Posterior vena cava (tissue), 2 donors: Measurements from ENCODE around the gene ERC2. TPM values are rescaled to one million over a fixed set of nuclear protein-coding genes. Genes with fewer than 3 reads are reported as not detected.

Source experiments
- DNase-seq: peaks from one replicate; pipeline ENCODE4 v3.0.0-alpha.2; 2020; ENCODE audit warnings: low spot score
- intact Hi-C, 2 donors: fragments of 100-400 bp; cut with DNase I; formaldehyde crosslinking; loops; one replicate each; pipeline versions ENCODE4 v1.14.1 to v1.14.2; 2022 to 2023
- total RNA-seq, 2 donors: library from RNA; stranded (reverse); fragmentation: NEBNext Ultra II Directional; extraction: Animal tissue kit (Norgen Biotek cat#: 25700); gene quantifications; one replicate each; pipeline ENCODE4 v1.2.1, GENCODE V29; 2021
- donor health status: DM: yes; HTN: yes; CAD: no.
- donor health status: DM: yes; HTN: yes; CAD: no.

Gene ERC2
- total RNA-seq, 2 donors from 2014 or later = 0.14 TPM

GRCh38 chr3:55937301-55937700 is 531.0 kb downstream of the ERC2 start:
- DNase-seq = no peak
- intact Hi-C loops = no loop called here

DNA sequence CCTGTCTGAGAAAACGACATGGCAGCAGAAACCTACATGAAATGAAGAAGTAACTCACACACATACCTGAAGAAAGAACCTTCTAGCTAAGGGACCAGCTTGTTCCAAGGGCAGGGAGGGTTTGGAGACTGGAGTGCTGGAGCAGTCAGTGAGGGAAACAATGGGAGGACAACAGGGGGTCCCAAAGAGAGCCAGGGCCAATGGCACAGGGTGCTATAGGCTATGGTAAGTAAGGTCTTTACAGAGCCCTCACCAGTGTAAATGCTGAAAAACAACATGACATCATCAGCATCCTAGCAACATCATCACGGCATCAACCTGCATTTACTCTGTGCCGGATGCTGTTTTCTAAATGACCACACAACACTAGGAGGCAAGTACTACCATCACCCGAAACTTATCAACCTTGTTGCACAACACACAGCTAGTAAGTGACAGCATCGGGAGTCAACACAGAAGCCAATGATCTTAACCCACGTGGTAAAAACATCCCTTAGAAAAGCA is 531.7 kb downstream of the ERC2 start:
- intact Hi-C loops = no loop called here
- DNase-seq = no peak

GRCh38 chr3:55935241-55935640 is 533.0 kb downstream of the ERC2 start:
- DNase-seq = no peak
- intact Hi-C loops = no loop called here

GRCh38 chr3:55934771-55935170 is 533.5 kb downstream of the ERC2 start:
- intact Hi-C loops = no loop called here
- no peak for DNase-seq

DNA sequence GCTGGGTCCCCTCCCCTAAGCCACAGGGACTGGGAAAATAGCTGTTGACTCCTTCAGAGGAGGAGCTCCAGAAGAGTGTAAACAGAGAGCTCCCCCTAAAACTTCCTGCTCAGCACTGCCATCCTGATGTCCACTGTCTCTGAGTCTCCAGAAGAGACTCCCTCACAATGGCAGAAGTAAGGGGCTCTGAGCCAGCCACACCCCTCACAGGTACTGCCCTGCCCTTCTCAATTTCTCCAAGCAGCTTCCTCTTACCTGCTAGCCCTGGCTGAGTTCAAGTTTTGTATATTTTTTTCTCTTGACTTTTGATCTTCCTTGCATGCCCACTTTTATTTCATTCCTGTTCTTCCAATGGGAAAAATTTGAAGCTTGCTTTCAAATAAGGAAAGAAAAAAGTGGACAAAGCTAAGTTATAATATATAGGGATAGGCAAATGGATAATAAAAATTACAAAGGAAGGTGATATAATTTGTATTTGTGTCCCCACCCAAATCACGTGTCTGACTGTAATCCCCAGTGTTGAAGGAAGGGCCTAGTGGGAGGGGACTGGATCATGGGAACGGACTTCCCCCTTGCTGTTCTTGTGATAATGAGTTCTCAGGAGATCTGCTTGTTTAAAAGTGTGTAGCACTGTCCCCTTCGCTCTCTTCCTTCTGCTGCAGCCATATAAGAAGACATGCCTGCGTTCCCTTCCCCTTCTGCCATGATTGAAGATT is 539.0 kb downstream of the ERC2 start:
- no peak for DNase-seq
- intact Hi-C loops = no loop called here

DNA sequence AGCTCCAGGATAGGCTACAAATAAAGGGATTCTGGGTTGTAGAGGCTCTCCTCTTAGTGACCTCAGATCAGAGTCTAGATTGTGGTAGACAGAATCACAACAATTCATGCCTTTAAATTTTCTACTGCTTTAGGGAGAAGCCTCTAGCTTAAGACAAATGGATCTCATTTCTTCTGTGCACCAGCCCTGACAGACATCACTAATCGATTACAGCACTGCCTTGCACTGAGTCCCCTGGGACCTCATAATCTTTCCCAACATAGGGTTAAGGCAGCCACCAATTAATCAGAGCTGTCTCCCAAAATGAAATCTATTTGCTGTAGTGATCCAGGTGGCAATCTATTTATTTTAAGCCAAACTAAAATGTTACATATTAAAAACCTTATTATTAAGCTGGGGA is 544.6 kb downstream of the ERC2 start:
- intact Hi-C loops = no loop called here
- DNase-seq = no peak

DNA sequence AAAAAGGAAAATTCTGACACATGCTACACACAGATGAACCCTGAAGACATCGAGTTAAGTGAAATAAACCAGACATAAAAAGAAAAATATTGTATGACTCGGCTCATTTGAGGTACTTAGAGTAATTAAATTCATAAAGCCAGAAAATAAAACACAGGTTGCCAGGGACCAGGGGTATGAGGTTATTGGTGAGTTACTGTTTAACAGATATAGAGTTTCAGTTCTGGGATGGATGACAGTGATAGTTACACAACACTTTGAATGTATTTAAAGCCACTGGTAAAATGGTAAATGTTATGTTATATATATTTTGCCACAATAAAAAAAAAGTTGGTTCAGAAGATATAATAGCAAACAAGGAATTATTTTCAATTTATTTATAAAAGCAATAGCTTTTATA is 545.1 kb downstream of the ERC2 start:
- DNase-seq = no peak
- intact Hi-C loops = no loop called here

DNA sequence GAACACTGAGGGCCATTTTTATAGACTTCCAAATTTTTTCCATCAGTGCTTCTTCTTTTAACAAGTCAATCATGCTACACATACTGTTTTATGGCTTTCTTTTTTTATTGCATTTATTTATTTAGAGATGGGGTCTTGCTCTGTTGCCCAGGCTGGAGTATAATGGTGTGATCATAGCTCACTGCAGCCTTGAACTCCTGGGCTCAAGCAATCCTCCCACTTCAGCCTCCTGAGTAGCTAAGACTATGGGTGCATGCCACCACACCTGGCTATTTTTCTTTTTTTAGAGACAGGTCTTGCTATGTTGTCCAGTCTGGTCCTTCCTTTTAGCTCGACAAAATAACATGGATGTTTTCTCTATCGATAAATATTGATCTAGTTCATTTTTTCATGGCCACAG is 555.4 kb downstream of the ERC2 start:
- DNase-seq = no peak
- intact Hi-C loops = no loop called here

GRCh38 chr3:55911266-55911665 is 557.0 kb downstream of the ERC2 start:
- DNase-seq = no peak
- intact Hi-C loops = loop anchor here in 1 of 2 donors (2.0 kb wide), 1 partner anchor 54 kb away; no protein-coding TSS in a partner anchor

DNA sequence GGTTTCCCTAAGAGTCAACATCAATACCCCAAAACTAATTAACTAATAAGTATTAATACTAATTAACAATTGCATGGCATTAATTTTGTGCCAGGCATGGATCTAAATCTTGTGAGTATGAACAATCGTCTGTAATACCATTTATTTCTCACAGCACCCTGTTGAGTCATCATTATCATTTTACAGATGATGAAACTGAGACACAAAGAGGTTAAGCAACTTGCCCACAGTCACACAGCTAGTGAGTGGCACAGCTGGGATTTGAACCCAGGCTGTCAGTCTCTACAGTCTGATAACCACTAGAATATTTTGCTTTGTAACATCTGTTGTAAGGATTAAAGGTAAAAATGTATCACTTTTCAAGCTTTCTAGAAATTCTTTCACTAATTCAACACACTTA is 557.7 kb downstream of the ERC2 start:
- intact Hi-C loops = loop anchor here in 1 of 2 donors (2.0 kb wide), 1 partner anchor 54 kb away; no protein-coding TSS in a partner anchor
- no peak for DNase-seq

GRCh38 chr3:55909373-55909772 is 558.9 kb downstream of the ERC2 start:
- intact Hi-C loops = no loop called here
- no peak for DNase-seq

DNA sequence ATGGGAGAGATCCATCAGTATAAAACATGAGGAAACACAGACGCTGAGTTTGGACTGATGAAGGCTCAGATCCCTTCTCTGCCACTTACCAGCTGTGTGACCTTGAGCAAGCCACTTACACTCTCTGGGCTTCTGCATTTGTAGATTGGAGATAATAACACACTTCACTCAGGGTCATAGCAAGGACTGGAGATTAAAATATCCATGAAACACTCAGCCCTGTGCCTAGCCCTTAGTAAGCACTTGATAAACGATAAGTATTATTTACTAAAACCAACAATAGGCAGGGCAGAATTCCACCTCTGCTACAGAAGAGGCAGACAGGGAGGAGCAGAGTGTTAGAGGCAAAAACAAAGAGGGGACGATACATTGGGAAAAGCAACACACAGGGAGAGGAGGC is 560.7 kb downstream of the ERC2 start:
- intact Hi-C loops = no loop called here
- no peak for DNase-seq

DNA sequence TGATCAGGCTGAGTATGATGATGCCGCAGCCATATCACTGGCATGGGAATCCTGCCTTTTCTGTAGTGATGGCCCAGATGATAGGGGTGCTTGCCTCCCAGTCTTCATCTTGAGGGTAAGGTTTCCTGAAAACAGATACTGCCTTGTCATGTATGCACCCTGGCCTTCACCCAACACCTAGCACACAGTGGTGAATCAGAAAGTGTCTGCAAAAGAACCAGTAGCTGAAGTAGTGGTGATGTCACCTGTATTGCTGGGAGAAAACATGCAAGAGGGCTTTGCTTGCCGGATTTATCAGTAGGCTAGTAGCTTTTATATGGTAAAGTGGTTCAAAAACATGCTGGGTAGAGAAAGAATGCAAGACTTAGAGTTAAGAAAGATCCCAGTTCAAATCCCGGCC is 561.4 kb downstream of the ERC2 start:
- intact Hi-C loops = no loop called here
- no peak for DNase-seq

GRCh38 chr3:55904716-55905115 is 563.6 kb downstream of the ERC2 start:
- no peak for DNase-seq
- intact Hi-C loops = no loop called here

- DNase-seq = no peak
- intact Hi-C loops = no loop called here
These were observed 564.6 kb downstream of the ERC2 start for GRCh38 chr3:55903680-55904079.

- no peak for DNase-seq
- intact Hi-C loops = no loop called here
These were observed 565.9 kb downstream of the ERC2 start for GRCh38 chr3:55902221-55902900.

- no peak for DNase-seq
- intact Hi-C loops = no loop called here
These were observed 568.4 kb downstream of the ERC2 start for GRCh38 chr3:55899887-55900286.

GRCh38 chr3:55897573-55898224 is 570.6 kb downstream of the ERC2 start:
- no peak for DNase-seq
- intact Hi-C loops = no loop called here

DNA sequence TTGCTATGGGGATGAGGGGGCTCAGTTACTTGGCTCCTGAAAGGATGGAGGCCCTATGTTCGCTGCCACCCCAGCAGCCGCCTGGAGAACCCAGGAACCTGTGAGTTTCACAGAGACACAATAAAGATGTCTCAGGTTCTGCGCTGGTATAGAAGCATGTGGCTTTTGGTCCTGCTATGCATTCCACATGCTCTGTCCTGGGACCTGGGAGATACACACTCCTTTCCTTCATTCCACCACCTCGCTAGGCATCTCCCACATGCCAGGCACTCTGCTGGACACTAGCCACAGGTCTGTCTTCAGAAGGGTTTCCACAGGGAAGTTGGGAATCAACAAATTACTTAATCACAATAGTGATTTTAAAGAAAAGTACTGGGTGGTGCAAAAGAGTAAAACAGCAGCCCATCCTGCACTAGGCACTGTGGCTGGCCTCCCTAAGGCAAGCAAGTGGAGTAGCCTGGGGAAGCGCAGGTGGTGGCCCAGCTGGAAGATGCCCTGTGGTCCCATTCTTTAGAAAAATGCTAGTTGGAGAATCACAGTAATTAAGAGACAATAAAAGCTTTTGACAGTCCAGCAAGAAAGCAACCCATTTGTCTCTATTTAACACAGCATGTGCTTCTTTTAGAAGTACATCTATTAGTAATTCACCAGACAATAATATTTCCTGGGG is 572.2 kb downstream of the ERC2 start:
- intact Hi-C loops = no loop called here
- no peak for DNase-seq

DNA sequence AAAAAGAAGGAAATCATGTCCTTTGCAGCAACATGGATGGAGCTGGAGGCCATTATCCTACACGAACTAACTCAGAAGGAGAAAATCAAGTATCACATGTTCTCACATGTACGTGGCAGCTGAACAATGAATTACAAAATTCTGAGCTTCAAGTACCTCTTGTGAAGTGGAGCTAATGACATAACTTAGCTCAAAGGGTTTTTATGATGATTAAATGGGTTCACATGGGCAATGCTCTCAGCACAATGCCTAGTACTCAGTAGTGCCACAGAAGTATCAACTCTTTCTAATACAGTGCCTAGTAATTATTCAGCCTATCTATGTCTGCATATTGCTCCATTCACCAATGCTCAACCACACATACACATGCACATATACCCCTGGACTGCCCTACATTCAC is 573.7 kb downstream of the ERC2 start:
- DNase-seq = no peak
- intact Hi-C loops = no loop called here
